Activated T-cell treated with anti-CD3 and anti-CD28 coated beads, Interleukin-2, amount 50 U/mL, for 24 hours (primary cell): ENCODE measurements around the gene SETD5.
"Not testable (repeated sequence)": the region's sequence is repeated elsewhere in the genome, so short reads cannot be mapped to it uniquely, and the experiment has no call there.

Source experiments
- DNase-seq: peaks from one replicate; pipeline ENCODE4 v3.0.0-alpha.2; 2020
- H3K27ac Mint-ChIP-seq: 2 replicates; pipeline ENCODE4 v1.8.0; 2020; ENCODE audit warnings: mild to moderate bottlenecking, mixed read lengths
- H3K27me3 Mint-ChIP-seq: 2 replicates; pipeline ENCODE4 v1.8.0; 2020; ENCODE audit warnings: mixed read lengths
- H3K36me3 Mint-ChIP-seq: 2 replicates; pipeline ENCODE4 v1.8.0; 2020; ENCODE audit warnings: low read depth, mixed read lengths
- H3K4me1 Mint-ChIP-seq: 2 replicates; pipeline ENCODE4 v1.8.0; 2020; ENCODE audit warnings: low read depth, mixed read lengths
- H3K4me3 Mint-ChIP-seq: 2 replicates; pipeline ENCODE4 v1.8.0; 2020; ENCODE audit warnings: mild to moderate bottlenecking, moderate library complexity, mixed read lengths
- H3K9me3 Mint-ChIP-seq: 2 replicates; pipeline ENCODE4 v1.8.0; 2020; ENCODE audit warnings: mixed read lengths

Gene SETD5

DNA sequence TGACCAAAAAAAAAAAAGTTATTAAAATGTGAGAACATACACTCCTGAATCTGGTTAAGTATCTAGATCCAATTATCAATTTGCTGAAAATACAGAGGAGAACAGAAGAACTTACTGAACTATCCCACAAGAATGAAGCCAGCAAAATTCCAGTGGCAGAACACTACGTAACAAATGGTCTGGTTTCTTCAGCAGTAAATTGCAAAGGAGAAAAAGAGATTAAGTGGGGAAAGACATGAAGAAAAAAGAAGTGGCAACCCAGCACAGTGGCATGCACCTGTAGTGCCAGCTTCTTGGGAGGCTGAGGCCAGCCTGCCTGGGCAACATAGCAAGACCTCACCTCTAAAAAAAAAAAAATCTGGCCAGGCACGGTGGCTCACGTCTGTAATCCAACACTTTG, 94.1 kb downstream of the SETD5 start:
- no peak overlapping the region for H3K27ac Mint-ChIP-seq
- peaks cover 14% of the 10 kb centered on the region for H3K36me3 Mint-ChIP-seq
- H3K9me3 Mint-ChIP-seq = peaks cover 9% of the 10 kb centered on the region
- no peaks in the 10 kb centered on the region for H3K4me1 Mint-ChIP-seq
- H3K27me3 Mint-ChIP-seq = no peaks in the 10 kb centered on the region
- H3K4me3 Mint-ChIP-seq = no peak overlapping the region
- DNase-seq = no peak

DNA sequence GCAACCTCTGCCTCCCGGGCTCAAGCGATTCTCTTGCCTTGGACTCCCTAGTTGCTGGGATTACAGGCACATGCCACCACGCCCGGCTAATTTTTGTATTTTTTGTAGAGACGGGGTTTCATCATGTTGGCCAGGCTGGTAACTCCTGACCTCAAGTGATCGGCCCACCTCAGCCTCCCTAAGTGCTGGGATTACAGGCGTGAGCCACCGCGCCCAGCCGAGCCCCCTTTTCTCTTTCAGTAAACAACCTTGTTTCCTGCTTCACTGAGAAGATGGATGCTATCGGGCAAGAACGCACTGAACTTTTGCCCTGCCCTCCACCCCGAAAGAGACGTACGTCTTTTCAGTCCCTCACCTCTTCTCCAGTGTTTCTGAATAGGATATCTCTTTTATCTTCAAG, 96.6 kb downstream of the SETD5 start:
- not testable (repeated sequence) for H3K4me3 Mint-ChIP-seq, H3K36me3 Mint-ChIP-seq, H3K4me1 Mint-ChIP-seq, H3K27ac Mint-ChIP-seq, DNase-seq, H3K27me3 Mint-ChIP-seq, H3K9me3 Mint-ChIP-seq

- peaks cover 32% of the 10 kb centered on the region for H3K27me3 Mint-ChIP-seq
- peaks cover 7% of the 10 kb centered on the region for H3K4me1 Mint-ChIP-seq
- H3K4me3 Mint-ChIP-seq = no peak overlapping the region
- no peaks in the 10 kb centered on the region for H3K36me3 Mint-ChIP-seq
- H3K9me3 Mint-ChIP-seq = no peaks in the 10 kb centered on the region
- DNase-seq = no peak
- H3K27ac Mint-ChIP-seq = no peak overlapping the region
Measured at GRCh38 chr3:9496893-9497292, 99.5 kb downstream of the SETD5 start.

DNA sequence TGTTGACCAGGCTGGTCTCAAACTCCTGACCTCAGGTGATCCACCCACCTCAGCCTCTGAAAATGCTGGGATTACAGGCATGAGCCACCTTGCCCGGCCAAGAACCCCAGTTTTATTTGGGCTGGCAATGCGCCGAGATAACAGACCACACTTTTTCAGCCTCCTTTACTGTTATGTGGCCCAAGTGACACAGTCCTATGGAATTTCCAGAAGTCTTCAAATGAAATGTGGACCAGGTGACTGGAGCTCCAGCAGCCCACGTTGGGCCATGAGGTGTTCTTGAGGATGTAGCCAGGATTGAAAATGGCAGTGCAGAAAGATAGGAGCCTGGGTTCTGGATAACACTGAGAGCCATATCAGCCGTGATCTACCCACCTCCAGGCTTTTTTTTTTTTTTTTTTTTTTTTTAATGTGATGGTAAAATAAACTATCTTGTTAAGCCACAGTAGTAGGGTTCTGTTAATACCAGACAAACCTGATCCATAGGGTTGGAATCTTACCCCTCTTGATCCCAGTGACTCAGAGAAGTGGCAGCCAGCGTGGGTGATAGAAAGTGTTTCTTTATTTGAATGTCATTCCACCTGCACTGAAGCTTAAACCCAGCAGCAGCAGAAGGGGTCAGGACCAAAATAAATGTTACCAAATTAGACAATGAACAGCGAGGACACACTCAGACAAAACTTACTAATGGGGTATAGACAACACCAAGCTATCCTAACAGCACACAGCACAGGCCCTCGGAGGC, 100.6 kb downstream of the SETD5 start:
- Mint-ChIP-seq H3K4me1 (peaks cover 7% of the 10 kb centered on the region), H3K36me3 (no peaks in the 10 kb centered on the region), H3K27ac (no peak overlapping the region), H3K4me3 (no peak overlapping the region), H3K27me3 (peaks cover 37% of the 10 kb centered on the region), H3K9me3 (no peaks in the 10 kb centered on the region)
- no peak for DNase-seq

DNA sequence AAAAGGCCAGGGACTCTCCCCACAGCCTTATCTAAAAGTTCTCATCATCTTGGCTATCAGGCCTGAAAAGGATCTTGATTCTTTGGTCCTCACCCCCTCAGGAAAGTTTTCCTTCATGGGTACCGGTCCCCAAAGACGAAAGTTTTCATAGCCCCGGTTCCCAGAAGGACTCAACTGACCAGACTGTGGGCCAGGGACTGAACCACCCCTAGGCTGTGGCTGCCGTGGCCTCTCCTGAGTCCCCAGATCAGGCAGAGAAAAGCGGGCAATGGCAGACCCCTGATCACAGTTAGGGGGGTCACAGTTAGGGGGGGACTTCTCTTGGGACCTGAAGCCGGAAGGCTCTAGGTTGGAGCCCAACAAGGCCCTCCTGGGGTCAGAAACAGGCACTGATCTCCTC, 101.4 kb downstream of the SETD5 start:
- H3K4me1 Mint-ChIP-seq = peaks cover 7% of the 10 kb centered on the region
- H3K4me3 Mint-ChIP-seq = no peak overlapping the region
- no peak for DNase-seq
- H3K27ac Mint-ChIP-seq = no peak overlapping the region
- H3K27me3 Mint-ChIP-seq = peaks cover 41% of the 10 kb centered on the region
- no peaks in the 10 kb centered on the region for H3K36me3 Mint-ChIP-seq
- no peaks in the 10 kb centered on the region for H3K9me3 Mint-ChIP-seq

DNA sequence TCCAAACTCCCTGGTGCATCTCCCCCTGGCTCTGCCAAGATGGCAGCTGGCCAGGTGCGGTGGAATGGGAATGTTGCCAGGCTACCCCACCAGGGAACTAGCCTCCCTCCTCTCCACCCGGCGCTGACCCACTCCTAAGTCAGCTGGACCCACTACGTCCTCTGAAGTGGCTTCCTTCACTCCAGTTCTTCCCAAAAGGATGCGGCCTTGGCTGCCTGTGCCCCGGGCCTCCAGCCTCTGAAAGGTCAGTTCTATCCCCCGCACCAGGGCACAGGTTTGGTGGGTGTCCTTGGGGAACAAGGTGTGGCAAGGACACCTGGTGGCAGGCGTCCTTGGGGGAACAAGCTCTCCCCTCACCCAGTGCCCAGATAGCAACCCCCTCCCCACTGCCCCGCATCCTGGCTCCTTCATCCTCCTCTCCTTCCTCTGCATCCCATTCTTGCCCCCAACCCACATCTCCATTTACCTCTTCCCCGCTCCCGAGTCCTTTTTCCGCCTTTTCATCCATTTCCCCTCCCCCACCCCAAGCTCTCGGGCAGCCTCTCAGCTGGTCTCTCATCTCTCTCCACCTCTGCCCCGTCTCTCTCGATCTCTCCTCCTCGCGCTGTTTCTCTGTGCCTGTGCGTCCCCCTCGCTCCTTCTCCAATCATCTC, 102.2 kb downstream of the SETD5 start:
- Mint-ChIP-seq H3K9me3 (no peaks in the 10 kb centered on the region), H3K4me1 (peaks cover 7% of the 10 kb centered on the region), H3K36me3 (no peaks in the 10 kb centered on the region), H3K27me3 (peaks cover 41% of the 10 kb centered on the region), H3K4me3 (no peak overlapping the region), H3K27ac (no peak overlapping the region)
- DNase-seq = no peak

DNA sequence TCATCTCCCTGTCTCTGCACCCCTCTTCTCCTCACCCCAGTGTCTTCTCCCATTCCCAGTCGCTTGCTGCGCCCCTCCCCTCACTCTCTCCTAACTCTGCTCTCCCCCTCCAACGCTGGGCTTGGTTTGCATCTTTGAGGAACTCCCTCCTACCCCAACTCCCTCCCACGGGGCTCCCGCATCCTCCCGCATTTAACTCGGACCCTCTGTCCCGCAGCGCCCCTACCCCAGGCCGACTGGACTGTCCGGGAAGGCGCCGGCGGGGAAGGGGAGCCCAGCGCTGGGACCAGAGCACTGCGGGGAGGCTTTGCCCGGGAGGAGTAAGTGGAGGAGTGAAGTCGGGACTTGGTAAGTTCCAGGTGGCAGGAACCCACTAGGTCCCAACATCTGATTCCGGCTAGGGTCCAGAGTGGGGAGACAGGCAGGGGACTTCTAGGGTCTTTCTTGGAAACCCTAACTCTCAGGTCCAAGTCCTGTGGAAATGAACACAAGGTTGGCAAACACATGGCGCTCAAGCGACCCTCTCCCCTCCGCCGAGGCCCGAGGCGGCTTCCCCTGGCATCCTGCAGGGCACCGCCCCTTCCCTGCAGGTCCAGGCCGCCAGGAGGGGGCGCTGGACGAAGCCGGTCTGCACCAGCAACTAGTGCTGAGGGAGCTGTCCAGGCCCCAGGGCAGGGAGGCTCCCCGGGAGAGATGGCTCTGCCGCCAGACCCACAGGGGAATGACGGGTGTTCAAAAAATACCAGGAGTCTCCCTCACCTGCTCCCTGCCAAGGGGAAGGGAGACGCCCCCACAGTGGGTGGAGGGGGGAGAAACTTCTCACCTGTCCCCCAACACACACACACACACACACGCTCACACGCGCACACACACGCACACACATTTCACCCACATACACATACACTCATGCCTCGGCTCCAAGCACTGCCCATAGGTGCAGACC, 103.0 kb downstream of the SETD5 start:
- no peak overlapping the region for H3K4me3 Mint-ChIP-seq
- H3K27ac Mint-ChIP-seq = no peak overlapping the region

GRCh38 chr3:9501226-9501625, 103.8 kb downstream of the SETD5 start:
- Mint-ChIP-seq H3K4me3 (no peak overlapping the region), H3K36me3 (no peaks in the 10 kb centered on the region), H3K27ac (no peak overlapping the region), H3K27me3 (peaks cover 44% of the 10 kb centered on the region), H3K4me1 (peaks cover 7% of the 10 kb centered on the region), H3K9me3 (no peaks in the 10 kb centered on the region)
- no peak for DNase-seq

More for the DNA sequence above, 103.0 kb downstream of the SETD5 start:
- Mint-ChIP-seq H3K36me3 (no peaks in the 10 kb centered on the region), H3K4me1 (peaks cover 7% of the 10 kb centered on the region), H3K27me3 (peaks cover 44% of the 10 kb centered on the region), H3K9me3 (no peaks in the 10 kb centered on the region)
- DNase-seq = peak; percentile 77

GRCh38 chr3:9503283-9503682, 105.9 kb downstream of the SETD5 start:
- H3K4me1 Mint-ChIP-seq = peaks cover 7% of the 10 kb centered on the region
- H3K27ac Mint-ChIP-seq = no peak overlapping the region
- H3K36me3 Mint-ChIP-seq = no peaks in the 10 kb centered on the region
- peaks cover 48% of the 10 kb centered on the region for H3K27me3 Mint-ChIP-seq
- peak; percentile 84 for DNase-seq
- no peaks in the 10 kb centered on the region for H3K9me3 Mint-ChIP-seq
- no peak overlapping the region for H3K4me3 Mint-ChIP-seq

DNA sequence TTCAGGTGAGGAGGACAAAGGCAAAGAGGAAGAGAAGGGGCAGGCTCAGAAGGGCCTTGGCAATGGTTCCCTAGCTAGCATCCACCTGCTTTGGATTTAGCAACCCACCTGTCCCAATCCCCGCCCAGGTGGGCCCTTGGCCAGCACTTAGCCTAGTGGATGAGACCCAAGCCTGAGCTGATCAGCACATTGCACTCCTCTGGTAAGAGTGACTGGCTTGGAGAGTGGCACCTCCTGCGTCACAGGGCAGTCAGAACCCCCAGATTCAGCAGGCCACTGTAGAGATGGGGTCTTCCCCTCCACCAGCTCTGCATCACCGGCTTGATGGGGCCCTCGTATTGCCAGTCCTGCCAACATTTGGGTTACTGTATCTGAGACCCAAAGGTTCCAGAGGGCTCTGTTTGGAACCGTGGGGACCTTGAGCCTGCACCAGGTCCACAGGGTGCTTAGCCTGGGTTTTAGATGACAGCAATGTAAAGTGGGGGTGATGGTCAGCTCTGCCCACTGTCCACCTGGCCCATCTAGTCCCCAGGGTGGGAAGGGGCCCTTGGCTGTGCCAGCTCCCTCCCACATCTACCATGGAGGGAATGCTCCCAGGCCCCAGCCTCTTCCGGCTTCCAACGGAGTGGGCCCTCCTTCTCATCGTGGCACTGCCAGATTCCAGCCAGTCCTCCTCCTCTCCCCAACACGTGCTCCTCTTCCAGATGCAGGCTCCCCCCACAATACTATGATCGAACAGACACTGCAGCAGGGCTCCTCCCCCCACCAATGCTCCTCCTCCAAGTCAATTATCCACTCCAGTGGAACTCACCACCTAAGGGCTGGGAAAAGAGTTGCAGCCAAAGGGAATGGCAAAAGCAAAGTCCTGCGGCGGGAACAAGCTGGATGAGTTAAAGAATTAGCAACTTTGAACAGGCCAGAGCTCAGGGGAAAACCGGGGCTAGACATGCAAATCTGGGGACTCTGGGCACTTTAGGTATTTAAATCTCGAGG, 110.5 kb downstream of the SETD5 start:
- Mint-ChIP-seq H3K4me3 (no peak overlapping the region), H3K4me1 (no peaks in the 10 kb centered on the region), H3K27me3 (peaks cover 26% of the 10 kb centered on the region), H3K36me3 (no peaks in the 10 kb centered on the region), H3K9me3 (no peaks in the 10 kb centered on the region), H3K27ac (no peak overlapping the region)
- no peak for DNase-seq

- Mint-ChIP-seq H3K36me3 (no peaks in the 10 kb centered on the region), H3K9me3 (no peaks in the 10 kb centered on the region), H3K27ac (no peak overlapping the region), H3K4me1 (no peaks in the 10 kb centered on the region), H3K4me3 (no peak overlapping the region), H3K27me3 (peaks cover 21% of the 10 kb centered on the region)
- DNase-seq = no peak
Measured at GRCh38 chr3:9508781-9509180, 111.4 kb downstream of the SETD5 start.

DNA sequence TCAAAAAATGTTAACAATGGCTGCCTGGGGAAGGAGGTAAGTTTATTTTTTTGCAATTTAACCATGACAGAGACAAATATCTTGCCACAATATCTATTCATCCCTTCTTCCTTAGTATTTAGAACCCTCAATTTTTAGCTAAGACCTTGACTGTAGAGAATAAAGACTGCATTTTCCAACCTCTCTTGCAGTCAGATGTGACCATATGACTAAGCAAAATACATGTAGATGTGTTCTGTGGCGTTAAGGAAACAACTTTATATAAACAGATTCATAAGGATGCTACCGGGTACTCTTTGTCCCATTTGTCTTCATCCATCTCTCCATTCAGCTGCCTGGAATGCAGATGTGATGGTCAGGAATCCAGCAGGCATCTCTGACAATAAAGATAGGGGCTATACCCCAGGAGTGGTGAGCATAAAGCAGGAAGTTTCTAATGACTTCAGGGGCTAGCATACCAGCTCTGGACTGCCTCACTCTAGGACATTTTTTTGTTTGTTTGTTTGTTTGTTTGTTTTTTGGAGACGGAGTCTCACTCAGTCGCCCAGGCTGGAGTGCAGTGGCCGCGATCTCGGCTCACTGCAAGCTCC, 115.1 kb downstream of the SETD5 start:
- H3K4me1 Mint-ChIP-seq = no peaks in the 10 kb centered on the region
- H3K27ac Mint-ChIP-seq = no peak overlapping the region
- peaks cover 18% of the 10 kb centered on the region for H3K27me3 Mint-ChIP-seq
- H3K36me3 Mint-ChIP-seq = no peaks in the 10 kb centered on the region
- no peak overlapping the region for H3K4me3 Mint-ChIP-seq
- no peak for DNase-seq
- H3K9me3 Mint-ChIP-seq = no peaks in the 10 kb centered on the region

GRCh38 chr3:9514306-9514705, 116.9 kb downstream of the SETD5 start:
- no peaks in the 10 kb centered on the region for H3K4me1 Mint-ChIP-seq
- no peaks in the 10 kb centered on the region for H3K9me3 Mint-ChIP-seq
- DNase-seq = no peak
- H3K27me3 Mint-ChIP-seq = peaks cover 11% of the 10 kb centered on the region
- no peak overlapping the region for H3K27ac Mint-ChIP-seq
- H3K36me3 Mint-ChIP-seq = no peaks in the 10 kb centered on the region
- no peak overlapping the region for H3K4me3 Mint-ChIP-seq
